Hindlimb muscle (tissue), 1 donor: ENCODE results near the gene MPDU1. TPM values are rescaled to one million over a fixed set of nuclear protein-coding genes. Genes with fewer than 3 reads are reported as not detected.
"Not testable (repeated sequence)": the region's sequence is repeated elsewhere in the genome, so short reads cannot be mapped to it uniquely, and the experiment has no call there.

Experiments
- DNase-seq: peaks from one replicate; pipeline ENCODE4 v3.0.0-alpha.2; 2013
- polyA plus RNA-seq: library from polyadenylated mRNA; unstranded; fragments of 120-200 nt; gene quantifications from one replicate; pipeline ENCODE4 v1.2.1, GENCODE V29; 2013; ENCODE audit not compliant: insufficient read length

Gene MPDU1
- polyA plus RNA-seq, 1 donor: 38.6 TPM

DNA sequence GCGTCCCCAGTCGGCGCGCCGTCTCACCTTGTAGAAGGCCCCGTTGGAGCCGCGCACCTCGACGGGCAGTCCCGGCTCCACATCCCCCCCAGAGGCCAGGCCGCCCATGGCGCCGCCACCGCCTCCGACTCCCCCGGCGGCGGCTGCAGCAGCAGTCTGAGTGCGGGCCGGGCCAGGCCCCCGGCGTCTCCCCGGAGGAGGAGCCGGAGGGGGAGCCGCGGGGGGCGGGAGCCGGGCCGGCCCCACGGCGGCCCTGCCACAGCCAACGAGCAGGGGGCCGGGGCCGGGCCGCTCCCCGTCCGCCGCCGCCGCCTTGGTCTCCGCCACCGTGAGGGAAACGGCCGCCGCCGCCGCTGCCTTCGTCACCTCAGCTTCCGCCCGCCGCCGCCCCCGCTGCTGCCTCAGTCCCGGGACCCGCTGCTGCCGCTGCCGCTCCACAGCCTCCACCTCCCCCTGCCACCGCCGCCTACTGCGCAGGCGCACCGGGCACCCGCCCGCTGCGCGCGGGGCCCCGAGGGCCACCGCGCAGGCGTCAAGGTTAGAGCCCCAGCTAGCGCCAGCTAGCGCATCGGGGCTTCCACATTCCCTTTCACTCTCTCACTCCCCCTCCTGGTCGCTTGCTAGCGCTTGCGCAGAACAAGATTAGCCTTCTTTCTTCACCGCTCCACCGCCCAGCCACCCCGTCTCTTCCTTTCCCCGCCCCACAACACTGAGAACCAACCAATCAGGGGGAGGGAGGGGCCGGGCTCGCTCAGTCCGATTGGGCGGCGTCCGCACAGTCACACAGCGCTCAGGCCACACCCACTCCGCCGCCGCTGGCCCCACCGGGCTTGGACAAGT lies 31.0 kb downstream of the MPDU1 start, which contains the start of gene FXR2:
FXR2 (minus strand) TSS at position 473 of the 840 bp plus-strand sequence; CDS start at position 108, 365 bp downstream.
- DNase-seq: peak; percentile 100

- no peak for DNase-seq
Measured at GRCh38 chr17:7615265-7615747, 31.7 kb downstream of the MPDU1 start.

GRCh38 chr17:7618608-7619007 lies 35.0 kb downstream of the MPDU1 start:
- no peak for DNase-seq

- no peak for DNase-seq
Measured at GRCh38 chr17:7620835-7621234, 37.2 kb downstream of the MPDU1 start.

DNA sequence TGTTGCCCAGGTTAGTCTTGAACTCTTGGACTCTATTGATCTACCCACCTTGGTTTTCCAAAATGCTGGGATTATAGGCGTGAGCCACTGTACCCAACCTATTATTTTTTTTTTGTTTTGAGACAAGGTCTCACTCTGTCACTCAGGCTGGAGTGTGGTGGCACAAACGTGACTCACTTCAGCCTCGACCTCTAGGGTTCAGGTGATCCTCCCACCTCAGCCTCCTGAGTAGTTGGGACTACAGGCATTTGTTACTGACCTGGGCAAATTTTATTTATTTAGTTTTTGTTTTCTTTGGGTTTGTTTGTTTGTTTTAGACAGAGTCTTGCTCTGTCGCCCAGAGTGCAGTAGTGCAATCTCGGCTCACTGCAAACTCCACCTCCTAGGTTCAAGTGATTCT lies 40.0 kb downstream of the MPDU1 start:
- DNase-seq: no peak

- not testable (repeated sequence) for DNase-seq
Measured at GRCh38 chr17:7625749-7626148, 42.1 kb downstream of the MPDU1 start.

- no peak for DNase-seq
Measured at GRCh38 chr17:7626307-7626706, 42.7 kb downstream of the MPDU1 start.

- DNase-seq: no peak
Measured at GRCh38 chr17:7626956-7627249, 43.3 kb downstream of the MPDU1 start.

GRCh38 chr17:7627250-7628121 lies 43.8 kb downstream of the MPDU1 start, which contains the start of gene SAT2:
Gene SAT2 (minus strand): TSS chr17:7627821. CDS start chr17:7627635, 186 bp downstream.
- peak; percentile 94 for DNase-seq

DNA sequence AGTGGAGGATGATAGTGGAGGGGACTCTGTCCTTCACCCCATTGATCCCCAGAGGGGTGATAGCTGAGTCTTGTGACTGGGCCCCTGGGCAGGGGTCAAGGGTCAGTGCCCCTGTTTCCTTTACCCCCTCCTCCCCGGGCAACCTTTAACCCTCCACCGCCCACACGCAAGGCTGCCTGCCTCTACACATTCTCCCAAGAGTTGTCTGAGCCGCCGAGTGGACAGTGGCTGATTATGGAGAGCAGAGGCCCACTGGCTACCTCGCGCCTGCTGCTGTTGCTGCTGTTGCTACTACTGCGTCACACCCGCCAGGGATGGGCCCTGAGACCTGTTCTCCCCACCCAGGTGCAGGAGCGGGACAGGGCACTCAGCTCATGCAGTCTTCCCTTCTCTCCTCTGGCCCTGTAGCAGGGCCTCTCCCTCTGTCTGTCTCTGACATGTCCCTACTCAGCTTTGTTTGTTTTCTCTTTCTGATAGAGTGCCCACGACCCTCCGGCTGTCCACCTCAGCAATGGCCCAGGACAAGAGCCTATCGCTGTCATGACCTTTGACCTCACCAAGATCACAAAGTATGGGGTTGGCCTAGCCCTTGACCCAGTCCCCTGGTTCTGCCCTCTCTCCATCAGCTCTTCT lies 46.4 kb downstream of the MPDU1 start, which contains the start of gene SHBG:
SHBG (plus strand) TSS at position 197 of the 633 bp plus-strand sequence; CDS start at position 235, 38 bp downstream.
- DNase-seq: no peak

GRCh38 chr17:7631398-7632380 lies 48.0 kb downstream of the MPDU1 start:
- DNase-seq: no peak

- DNase-seq: no peak
Measured at GRCh38 chr17:7632492-7632894, 48.8 kb downstream of the MPDU1 start.

DNA sequence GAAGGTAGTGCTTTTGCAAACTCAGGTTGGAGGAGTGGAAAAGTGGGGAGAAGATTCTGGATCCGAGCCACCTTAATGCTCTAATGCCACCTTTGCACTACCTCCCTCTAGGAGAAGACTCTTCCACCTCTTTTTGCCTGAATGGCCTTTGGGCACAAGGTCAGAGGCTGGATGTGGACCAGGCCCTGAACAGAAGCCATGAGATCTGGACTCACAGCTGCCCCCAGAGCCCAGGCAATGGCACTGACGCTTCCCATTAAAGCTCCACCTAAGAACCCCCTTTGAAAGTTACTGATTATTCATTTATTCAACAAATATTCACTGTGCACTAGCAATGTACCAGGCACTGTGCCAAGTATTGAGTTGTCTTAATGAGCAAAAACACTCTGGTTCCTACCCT lies 49.4 kb downstream of the MPDU1 start:
- DNase-seq: no peak

DNA sequence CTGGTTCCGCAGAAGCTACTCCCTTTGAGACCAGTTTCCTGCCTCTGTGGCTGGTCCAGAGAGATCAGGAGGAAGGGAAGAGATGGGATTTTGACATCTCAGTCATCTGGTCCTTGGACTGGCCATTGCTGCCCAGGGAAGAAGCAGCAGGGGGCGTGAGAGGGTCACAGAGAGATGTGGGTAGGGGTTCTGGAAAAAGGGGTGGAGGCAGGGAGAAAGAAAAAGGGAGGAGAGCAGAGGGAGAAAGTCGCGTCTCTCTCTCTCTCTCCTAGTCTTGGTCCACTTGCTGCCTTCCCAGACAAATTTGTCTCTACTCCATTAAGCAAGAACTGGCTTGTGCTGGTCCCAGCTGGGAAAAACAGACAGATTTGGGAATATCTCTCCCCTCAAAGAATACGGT lies 50.7 kb downstream of the MPDU1 start:
- DNase-seq: peak; percentile 69

- no peak for DNase-seq
Measured at GRCh38 chr17:7636163-7636562, 52.5 kb downstream of the MPDU1 start.

Other genes starting within 250 kb of the MPDU1 start
- 13.6 TPM for gene ACAP1, start 247.3 kb upstream of the MPDU1 start, polyA plus RNA-seq
- gene KCTD11, start 231.7 kb upstream of the MPDU1 start, polyA plus RNA-seq: 8.9 TPM
- not detected for gene TMEM95, start 228.7 kb upstream of the MPDU1 start, polyA plus RNA-seq
- 0.66 TPM for gene TNK1, start 202.8 kb upstream of the MPDU1 start, polyA plus RNA-seq
- gene PLSCR3, start 189.3 kb upstream of the MPDU1 start, polyA plus RNA-seq: 31.1 TPM
- 52.9 TPM for gene TMEM256, start 179.8 kb upstream of the MPDU1 start, polyA plus RNA-seq
- gene NLGN2, start 176.0 kb upstream of the MPDU1 start, polyA plus RNA-seq: 31.4 TPM
- not detected for gene SPEM1, start 163.5 kb upstream of the MPDU1 start, polyA plus RNA-seq
- not detected for gene SPEM2, start 158.2 kb upstream of the MPDU1 start, polyA plus RNA-seq
- not detected for gene SPEM3, start 155.0 kb upstream of the MPDU1 start, polyA plus RNA-seq
- 1.5 TPM for gene TMEM102, start 148.4 kb upstream of the MPDU1 start, polyA plus RNA-seq
- 2.6 TPM for gene FGF11, start 144.3 kb upstream of the MPDU1 start, polyA plus RNA-seq
- gene CHRNB1, start 138.8 kb upstream of the MPDU1 start, polyA plus RNA-seq: 86.6 TPM
- 27.5 TPM for gene ZBTB4, start 104.2 kb upstream of the MPDU1 start, polyA plus RNA-seq
- 0.13 TPM for gene SLC35G6, start 102.4 kb upstream of the MPDU1 start, polyA plus RNA-seq
- gene POLR2A, start 99.5 kb upstream of the MPDU1 start, polyA plus RNA-seq: 70.0 TPM
- gene TNFSF12, start 34.8 kb upstream of the MPDU1 start, polyA plus RNA-seq: 32.4 TPM
- 4.0 TPM for gene TNFSF13, start 25.1 kb upstream of the MPDU1 start, polyA plus RNA-seq
- gene SENP3, start 21.9 kb upstream of the MPDU1 start, polyA plus RNA-seq: 34.1 TPM
- gene CD68, start 4.2 kb upstream of the MPDU1 start, polyA plus RNA-seq: 55.2 TPM
- gene SOX15, start 6.2 kb downstream of the MPDU1 start, polyA plus RNA-seq: 2.3 TPM
- gene FXR2, start 31.0 kb downstream of the MPDU1 start, polyA plus RNA-seq: 38.3 TPM
- gene SAT2, start 44.0 kb downstream of the MPDU1 start, polyA plus RNA-seq: 64.4 TPM
- 1.0 TPM for gene SHBG, start 46.3 kb downstream of the MPDU1 start, polyA plus RNA-seq
- 33.8 TPM for gene ATP1B2, start 67.1 kb downstream of the MPDU1 start, polyA plus RNA-seq
- gene TP53, start 103.6 kb downstream of the MPDU1 start, polyA plus RNA-seq: 44.1 TPM
- 8.0 TPM for gene WRAP53, start 104.6 kb downstream of the MPDU1 start, polyA plus RNA-seq
- 5.4 TPM for gene EFNB3, start 121.3 kb downstream of the MPDU1 start, polyA plus RNA-seq
- 6.8 TPM for gene DNAH2, start 133.9 kb downstream of the MPDU1 start, polyA plus RNA-seq